ENCODE results near the gene LAMB4. TPM values are rescaled to one million over a fixed set of nuclear protein-coding genes. Genes with fewer than 3 reads are reported as not detected.

The LAMB4 gene
- total RNA-seq, 1 donor from 2014 or later = not detected

- TF ChIP-seq, protein P1, sequence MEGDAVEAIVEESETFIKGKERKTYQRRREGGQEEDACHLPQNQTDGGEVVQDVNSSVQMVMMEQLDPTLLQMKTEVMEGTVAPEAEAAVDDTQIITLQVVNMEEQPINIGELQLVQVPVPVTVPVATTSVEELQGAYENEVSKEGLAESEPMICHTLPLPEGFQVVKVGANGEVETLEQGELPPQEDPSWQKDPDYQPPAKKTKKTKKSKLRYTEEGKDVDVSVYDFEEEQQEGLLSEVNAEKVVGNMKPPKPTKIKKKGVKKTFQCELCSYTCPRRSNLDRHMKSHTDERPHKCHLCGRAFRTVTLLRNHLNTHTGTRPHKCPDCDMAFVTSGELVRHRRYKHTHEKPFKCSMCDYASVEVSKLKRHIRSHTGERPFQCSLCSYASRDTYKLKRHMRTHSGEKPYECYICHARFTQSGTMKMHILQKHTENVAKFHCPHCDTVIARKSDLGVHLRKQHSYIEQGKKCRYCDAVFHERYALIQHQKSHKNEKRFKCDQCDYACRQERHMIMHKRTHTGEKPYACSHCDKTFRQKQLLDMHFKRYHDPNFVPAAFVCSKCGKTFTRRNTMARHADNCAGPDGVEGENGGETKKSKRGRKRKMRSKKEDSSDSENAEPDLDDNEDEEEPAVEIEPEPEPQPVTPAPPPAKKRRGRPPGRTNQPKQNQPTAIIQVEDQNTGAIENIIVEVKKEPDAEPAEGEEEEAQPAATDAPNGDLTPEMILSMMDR (IDR thresholded peaks at IDR 0.05) = no peak
- ATAC-seq (no peak), DNase-seq (no peak)
- H3K4me1 ChIP-seq = peaks cover 15% of the 10 kb centered on the region
- no peaks in the 10 kb centered on the region for H3K27me3 ChIP-seq
- no peak overlapping the region for H3K27ac ChIP-seq
- no peaks in the 10 kb centered on the region for H3K9me3 ChIP-seq
- intact Hi-C loops (cut with DNase I) = no loop called here
- no peak overlapping the region for H3K4me3 ChIP-seq
- H3K36me3 ChIP-seq = peaks cover 17% of the 10 kb centered on the region
Observed at GRCh38 chr7:107978815-107979408, 151.2 kb downstream of the LAMB4 start.

DNA sequence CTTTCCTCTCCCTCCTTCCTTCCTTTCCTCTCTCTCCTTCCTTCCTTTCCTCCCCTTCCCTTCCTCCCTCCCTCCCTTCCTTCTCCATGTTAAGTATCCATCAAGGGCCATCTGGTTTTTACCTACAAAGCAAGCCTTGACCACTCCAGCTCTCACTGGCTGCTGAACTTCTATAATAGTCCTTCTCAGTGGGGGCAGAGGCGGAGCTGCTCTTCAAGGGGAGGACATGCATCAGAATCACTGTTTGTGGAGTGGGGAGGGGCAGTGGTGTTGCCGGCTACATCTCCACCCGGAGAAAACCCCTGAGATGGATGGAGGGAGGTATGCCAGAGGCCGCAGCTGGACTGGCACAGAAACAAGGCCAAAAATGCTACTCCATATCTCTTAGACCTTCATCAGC is 153.1 kb downstream of the LAMB4 start:
- no peak overlapping the region for H3K4me3 ChIP-seq
- peaks cover 16% of the 10 kb centered on the region for H3K36me3 ChIP-seq
- H3K27me3 ChIP-seq = no peaks in the 10 kb centered on the region
- no peak for DNase-seq
- peaks cover 13% of the 10 kb centered on the region for H3K4me1 ChIP-seq
- ATAC-seq = no peak
- TF ChIP-seq, protein P1 (IDR thresholded peaks at IDR 0.05) = no peak
- no peaks in the 10 kb centered on the region for H3K9me3 ChIP-seq
- intact Hi-C loops (cut with DNase I) = no loop called here
- H3K27ac ChIP-seq = no peak overlapping the region

DNA sequence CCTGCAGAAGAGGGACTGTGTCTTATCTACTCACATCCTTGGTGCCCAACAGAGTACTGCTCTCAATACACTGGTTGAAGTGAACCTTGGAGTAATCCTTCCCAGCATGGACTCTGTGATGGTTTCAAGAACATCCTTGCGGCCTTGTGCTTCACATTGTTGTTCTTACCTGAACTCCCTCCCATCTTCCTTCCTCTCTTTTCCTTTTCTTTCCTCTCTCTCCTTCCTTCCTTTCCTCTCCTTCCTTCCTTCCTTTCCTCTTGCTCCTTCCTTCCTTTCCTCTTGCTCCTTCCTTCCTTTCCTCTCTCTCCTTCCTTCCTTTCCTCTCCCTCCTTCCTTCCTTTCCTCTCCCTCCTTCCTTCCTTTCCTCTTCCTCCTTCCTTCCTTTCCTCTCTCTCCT is 153.5 kb downstream of the LAMB4 start:
- H3K4me3 ChIP-seq = no peak overlapping the region
- TF ChIP-seq, protein P1 (IDR thresholded peaks at IDR 0.05) = no peak
- H3K9me3 ChIP-seq = no peaks in the 10 kb centered on the region
- H3K27me3 ChIP-seq = no peaks in the 10 kb centered on the region
- no peak overlapping the region for H3K27ac ChIP-seq
- peaks cover 14% of the 10 kb centered on the region for H3K36me3 ChIP-seq
- intact Hi-C loops (cut with DNase I) = no loop called here
- DNase-seq (no peak), ATAC-seq (no peak)
- peaks cover 10% of the 10 kb centered on the region for H3K4me1 ChIP-seq

- no peak for ATAC-seq
- Histone ChIP-seq H3K9me3 (no peaks in the 10 kb centered on the region), H3K27ac (no peak overlapping the region), H3K4me3 (no peak overlapping the region), H3K36me3 (peaks cover 14% of the 10 kb centered on the region), H3K27me3 (no peaks in the 10 kb centered on the region), H3K4me1 (peaks cover 20% of the 10 kb centered on the region)
- no peak for DNase-seq
- intact Hi-C loops (cut with DNase I) = no loop called here
- TF ChIP-seq, protein P1 (IDR thresholded peaks at IDR 0.05) = no peak
Observed at GRCh38 chr7:107975394-107976013, 154.7 kb downstream of the LAMB4 start.

GRCh38 chr7:107973861-107974260 is 156.3 kb downstream of the LAMB4 start:
- ATAC-seq (no peak), DNase-seq (no peak)
- Histone ChIP-seq H3K9me3 (no peaks in the 10 kb centered on the region), H3K4me1 (peaks cover 23% of the 10 kb centered on the region), H3K4me3 (no peak overlapping the region), H3K27me3 (no peaks in the 10 kb centered on the region), H3K36me3 (peaks cover 13% of the 10 kb centered on the region), H3K27ac (no peak overlapping the region)
- intact Hi-C loops (cut with DNase I) = no loop called here
- TF ChIP-seq, protein P1 (IDR thresholded peaks at IDR 0.05) = no peak

Other genes starting within 250 kb of the LAMB4 start
- gene DLD, start 239.2 kb downstream of the LAMB4 start, total RNA-seq = 65.6 TPM
- 156 TPM for gene LAMB1, start 127.2 kb downstream of the LAMB4 start, total RNA-seq